ENCODE measurements around the gene GLP1R.

The GLP1R gene

GRCh38 chr6:39020136-39020535 is 28.4 kb upstream of the GLP1R start:
- H3K27ac ChIP-seq (ENCODE audit: low read depth, low read length) = no peak overlapping the region
- no peaks in the 10 kb centered on the region for H3K9me3 ChIP-seq (ENCODE audit: insufficient read depth, low read depth, low read length)
- no peaks in the 10 kb centered on the region for H3K4me1 ChIP-seq (ENCODE audit: insufficient read depth, low read length)
- no peaks in the 10 kb centered on the region for H3K36me3 ChIP-seq (ENCODE audit: insufficient read depth, low read length)
- H3K4me3 ChIP-seq (ENCODE audit: low read length) = no peak overlapping the region
- H3K27me3 ChIP-seq (ENCODE audit: insufficient read depth, low read length) = peaks cover 5% of the 10 kb centered on the region; the same call in 1 of the 2 replicates
- WGBS = 92% methylated on average over 2 of the region's 2 CpGs
- no peak overlapping the region for H3K9ac ChIP-seq (ENCODE audit: low read depth, low read length)

DNA sequence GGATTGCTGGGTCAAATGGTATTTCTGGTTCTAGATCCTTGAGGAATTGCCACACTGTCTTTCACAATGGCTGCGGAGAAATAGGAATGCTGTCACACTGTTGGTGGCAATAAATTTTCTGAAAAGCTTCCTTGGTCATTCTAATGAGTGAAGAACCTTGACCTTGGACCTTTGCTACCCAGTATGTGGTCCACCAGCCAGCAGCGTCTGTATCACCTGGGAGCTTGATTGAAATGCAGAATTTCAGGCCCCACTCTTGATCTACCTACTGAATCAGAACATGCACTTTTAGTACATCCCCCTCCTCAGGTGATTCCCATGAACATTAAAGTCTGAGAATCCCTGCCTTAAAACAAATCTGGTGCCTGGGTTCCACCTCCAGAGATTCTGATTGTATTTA is 27.5 kb upstream of the GLP1R start:
- Histone ChIP-seq H3K4me1 (ENCODE audit: insufficient read depth, low read length) (no peaks in the 10 kb centered on the region), H3K9ac (ENCODE audit: low read depth, low read length) (no peak overlapping the region), H3K4me3 (ENCODE audit: low read length) (no peak overlapping the region), H3K9me3 (ENCODE audit: insufficient read depth, low read depth, low read length) (no peaks in the 10 kb centered on the region), H3K36me3 (ENCODE audit: insufficient read depth, low read length) (no peaks in the 10 kb centered on the region), H3K27me3 (ENCODE audit: insufficient read depth, low read length) (peaks cover 5% of the 10 kb centered on the region; the same call in 1 of the 2 replicates), H3K27ac (ENCODE audit: low read depth, low read length) (no peak overlapping the region)
- 36% methylated on average over 2 of the region's 2 CpGs for WGBS

GRCh38 chr6:39021779-39022178 is 26.8 kb upstream of the GLP1R start:
- Histone ChIP-seq H3K4me1 (ENCODE audit: insufficient read depth, low read length) (0 out of 2 replicates have a peak, but pooled peaks cover 4% of the 10 kb centered on the region), H3K9me3 (ENCODE audit: insufficient read depth, low read depth, low read length) (no peaks in the 10 kb centered on the region), H3K9ac (ENCODE audit: low read depth, low read length) (no peak overlapping the region), H3K36me3 (ENCODE audit: insufficient read depth, low read length) (no peaks in the 10 kb centered on the region), H3K27ac (ENCODE audit: low read depth, low read length) (no peak overlapping the region), H3K27me3 (ENCODE audit: insufficient read depth, low read length) (peaks cover 5% of the 10 kb centered on the region; the same call in 1 of the 2 replicates), H3K4me3 (ENCODE audit: low read length) (no peak overlapping the region)
- WGBS = 86% methylated on average over 1 of the region's 1 CpG

- H3K4me3 ChIP-seq (ENCODE audit: low read length) = no peak overlapping the region
- H3K9ac ChIP-seq (ENCODE audit: low read depth, low read length) = no peak overlapping the region
- no peak overlapping the region for H3K27ac ChIP-seq (ENCODE audit: low read depth, low read length)
- no peaks in the 10 kb centered on the region for H3K36me3 ChIP-seq (ENCODE audit: insufficient read depth, low read length)
- WGBS = 61% methylated on average over 2 of the region's 3 CpGs
- no peaks in the 10 kb centered on the region for H3K27me3 ChIP-seq (ENCODE audit: insufficient read depth, low read length)
- H3K9me3 ChIP-seq (ENCODE audit: insufficient read depth, low read depth, low read length) = no peaks in the 10 kb centered on the region
- 0 out of 2 replicates have a peak, but pooled peaks cover 4% of the 10 kb centered on the region for H3K4me1 ChIP-seq (ENCODE audit: insufficient read depth, low read length)
These were observed 22.4 kb upstream of the GLP1R start for GRCh38 chr6:39026175-39026574.

DNA sequence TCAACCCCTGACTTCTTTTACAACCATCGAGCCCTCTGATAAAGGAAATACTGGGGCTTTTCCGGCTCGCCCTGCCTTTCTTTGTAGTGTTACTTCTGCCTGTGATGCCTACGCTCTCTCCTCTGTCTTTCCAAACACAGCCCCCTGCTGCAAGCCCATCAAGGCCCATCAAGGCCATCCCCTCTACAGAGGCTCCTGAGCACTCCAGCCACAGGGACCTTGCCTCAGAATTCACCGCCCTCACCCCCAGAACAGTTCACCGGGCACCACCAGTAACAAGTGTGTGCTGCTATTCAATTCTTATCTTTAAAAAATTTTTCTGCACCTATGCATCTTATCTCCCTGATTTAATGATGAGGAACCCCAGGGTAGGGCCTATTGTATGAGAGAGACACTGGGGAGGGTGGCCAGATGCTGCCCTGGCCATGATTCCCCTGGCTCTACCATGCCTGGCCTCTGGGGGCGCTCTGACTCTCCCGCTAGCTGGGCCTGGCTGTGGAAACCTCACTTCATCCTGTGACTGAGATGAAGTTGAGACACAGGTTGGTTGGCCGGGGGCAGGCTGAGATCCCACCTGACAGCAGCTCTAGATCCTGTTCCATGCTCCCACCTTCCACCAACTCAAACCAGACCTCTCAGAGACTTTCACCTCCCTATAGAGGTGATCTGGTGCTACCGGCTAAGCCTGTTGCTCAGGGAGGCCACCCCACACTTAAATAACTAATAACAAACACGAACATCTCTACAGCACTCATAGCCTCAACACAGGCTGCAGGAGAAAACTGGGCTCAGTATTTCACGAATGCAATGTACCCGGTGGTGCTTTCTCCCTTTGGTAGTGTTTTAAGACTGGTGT is 19.2 kb upstream of the GLP1R start:
- 76% methylated on average over 13 of the region's 13 CpGs for WGBS
- H3K4me1 ChIP-seq (ENCODE audit: insufficient read depth, low read length) = 0 out of 2 replicates have a peak, but pooled peaks cover 4% of the 10 kb centered on the region

DNA sequence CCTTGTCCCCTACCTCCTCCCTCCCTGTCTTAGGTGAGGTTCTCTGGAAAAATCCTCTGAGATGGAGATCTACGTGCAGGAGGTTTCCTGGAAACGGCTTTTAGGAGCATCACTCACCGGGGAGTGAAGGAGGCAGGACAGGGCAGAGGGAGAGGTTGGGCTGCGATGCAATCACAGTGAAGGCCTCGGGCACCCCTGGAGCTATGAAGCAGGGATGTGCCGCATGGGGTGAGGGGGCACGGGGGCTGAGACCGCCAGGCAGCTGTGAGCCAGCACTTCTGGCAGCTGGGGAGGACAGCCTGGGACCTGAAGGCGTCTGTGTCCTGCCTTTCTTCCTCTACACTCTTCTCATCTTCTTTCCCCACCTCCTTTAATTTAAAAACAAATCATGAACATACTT is 12.9 kb upstream of the GLP1R start:
- no peaks in the 10 kb centered on the region; the same call in 1 of the 2 replicates for H3K27me3 ChIP-seq (ENCODE audit: insufficient read depth, low read length)
- peaks cover 8% of the 10 kb centered on the region; the same call in 1 of the 2 replicates for H3K4me1 ChIP-seq (ENCODE audit: insufficient read depth, low read length)
- H3K9me3 ChIP-seq (ENCODE audit: insufficient read depth, low read depth, low read length) = no peaks in the 10 kb centered on the region
- no peak overlapping the region for H3K4me3 ChIP-seq (ENCODE audit: low read length)
- no peak overlapping the region for H3K9ac ChIP-seq (ENCODE audit: low read depth, low read length)
- WGBS = 73% methylated on average over 9 of the region's 9 CpGs
- H3K27ac ChIP-seq (ENCODE audit: low read depth, low read length) = no peak overlapping the region
- H3K36me3 ChIP-seq (ENCODE audit: insufficient read depth, low read length) = no peaks in the 10 kb centered on the region

More for the DNA sequence above, 19.2 kb upstream of the GLP1R start:
- Histone ChIP-seq H3K36me3 (ENCODE audit: insufficient read depth, low read length) (no peaks in the 10 kb centered on the region), H3K27me3 (ENCODE audit: insufficient read depth, low read length) (no peaks in the 10 kb centered on the region; the same call in 1 of the 2 replicates), H3K27ac (ENCODE audit: low read depth, low read length) (no peak overlapping the region), H3K9me3 (ENCODE audit: insufficient read depth, low read depth, low read length) (no peaks in the 10 kb centered on the region), H3K4me3 (ENCODE audit: low read length) (no peak overlapping the region), H3K9ac (ENCODE audit: low read depth, low read length) (no peak overlapping the region)

DNA sequence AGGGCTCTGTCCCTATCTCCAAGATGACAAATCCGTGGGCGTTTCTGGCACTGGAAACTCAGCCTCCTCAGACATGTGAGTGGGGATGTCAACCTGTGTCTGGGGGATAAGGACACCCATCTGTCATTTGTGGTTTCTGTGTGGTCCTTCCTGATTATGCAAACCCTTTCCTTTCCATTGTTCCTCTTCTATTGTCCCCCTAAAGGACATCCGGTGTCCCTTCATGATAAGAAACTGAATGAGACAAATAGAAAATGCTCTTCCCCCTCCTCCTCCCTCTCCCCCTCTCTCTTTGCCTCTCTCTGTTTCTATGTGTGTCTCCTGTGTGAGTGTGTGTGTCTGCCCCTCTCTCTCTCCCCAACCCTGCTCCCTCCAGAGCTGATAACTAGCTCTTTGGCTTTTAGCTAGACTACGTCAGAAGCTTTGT is 11.5 kb upstream of the GLP1R start:
- Histone ChIP-seq H3K36me3 (ENCODE audit: insufficient read depth, low read length) (no peaks in the 10 kb centered on the region), H3K9me3 (ENCODE audit: insufficient read depth, low read depth, low read length) (no peaks in the 10 kb centered on the region), H3K4me3 (ENCODE audit: low read length) (no peak overlapping the region), H3K9ac (ENCODE audit: low read depth, low read length) (no peak overlapping the region), H3K27ac (ENCODE audit: low read depth, low read length) (no peak overlapping the region), H3K27me3 (ENCODE audit: insufficient read depth, low read length) (no peaks in the 10 kb centered on the region; the same call in 1 of the 2 replicates), H3K4me1 (ENCODE audit: insufficient read depth, low read length) (peaks cover 8% of the 10 kb centered on the region; the same call in 1 of the 2 replicates)
- WGBS = 82% methylated on average over 4 of the region's 4 CpGs

DNA sequence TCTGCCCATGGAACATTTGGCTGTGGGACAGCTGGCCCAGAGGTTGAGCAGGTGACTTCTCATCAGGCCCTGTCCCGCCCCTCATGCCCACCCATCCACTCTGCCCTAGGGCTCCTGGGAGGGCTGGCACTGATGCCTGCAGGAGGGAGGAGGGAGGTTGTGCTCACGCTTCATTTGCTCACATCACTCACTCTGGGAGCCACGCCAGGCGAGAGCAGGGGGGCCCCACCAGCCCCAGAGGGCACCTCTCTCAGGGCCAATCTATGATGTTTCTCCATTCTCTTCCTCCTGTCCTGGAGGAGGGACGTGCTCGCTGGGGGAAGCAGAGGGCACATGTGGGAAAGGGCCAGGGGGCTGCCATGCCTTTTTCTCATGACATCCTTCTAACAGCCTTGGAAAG is 10.9 kb upstream of the GLP1R start:
- H3K4me3 ChIP-seq (ENCODE audit: low read length) = no peak overlapping the region
- peaks cover 8% of the 10 kb centered on the region; the same call in 1 of the 2 replicates for H3K4me1 ChIP-seq (ENCODE audit: insufficient read depth, low read length)
- H3K9me3 ChIP-seq (ENCODE audit: insufficient read depth, low read depth, low read length) = no peaks in the 10 kb centered on the region
- H3K36me3 ChIP-seq (ENCODE audit: insufficient read depth, low read length) = no peaks in the 10 kb centered on the region
- no peak overlapping the region for H3K27ac ChIP-seq (ENCODE audit: low read depth, low read length)
- no peak overlapping the region for H3K9ac ChIP-seq (ENCODE audit: low read depth, low read length)
- no peaks in the 10 kb centered on the region; the same call in 1 of the 2 replicates for H3K27me3 ChIP-seq (ENCODE audit: insufficient read depth, low read length)
- 91% methylated on average over 6 of the region's 6 CpGs for WGBS

DNA sequence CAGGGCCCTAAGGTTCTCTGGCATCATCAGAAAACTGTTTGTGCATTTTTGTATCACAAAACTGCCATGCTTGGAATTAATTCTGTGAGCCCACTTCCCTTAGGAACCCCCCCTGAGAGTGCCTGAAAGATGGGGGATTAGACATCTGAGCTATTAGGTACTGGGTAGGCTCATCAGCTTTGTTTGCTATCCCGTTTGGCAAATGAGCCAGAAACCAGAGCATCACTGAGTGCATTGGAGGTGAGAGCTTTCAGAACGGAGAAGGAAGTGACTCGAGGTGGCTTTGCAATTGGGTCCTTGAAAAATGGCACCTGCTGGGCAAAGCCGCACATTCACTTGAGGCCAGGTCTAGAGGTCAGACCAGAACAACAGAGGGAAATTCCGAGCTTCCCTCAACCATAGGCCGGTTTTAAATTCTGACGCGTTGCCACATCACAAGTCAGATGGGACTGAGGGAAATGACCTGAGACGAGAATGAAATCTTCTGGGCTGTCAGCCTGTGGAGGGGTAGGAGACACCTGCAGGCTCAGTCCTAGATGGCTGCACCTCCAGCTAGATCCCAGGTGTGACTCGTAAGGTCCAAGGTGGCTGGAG is 8.4 kb upstream of the GLP1R start:
- no peaks in the 10 kb centered on the region for H3K9me3 ChIP-seq (ENCODE audit: insufficient read depth, low read depth, low read length)
- no peak overlapping the region for H3K9ac ChIP-seq (ENCODE audit: low read depth, low read length)
- WGBS = 93% methylated on average over 10 of the region's 10 CpGs
- no peaks in the 10 kb centered on the region for H3K36me3 ChIP-seq (ENCODE audit: insufficient read depth, low read length)
- peaks cover 8% of the 10 kb centered on the region; the same call in 1 of the 2 replicates for H3K4me1 ChIP-seq (ENCODE audit: insufficient read depth, low read length)
- H3K27me3 ChIP-seq (ENCODE audit: insufficient read depth, low read length) = no peaks in the 10 kb centered on the region; the same call in 1 of the 2 replicates
- no peak overlapping the region for H3K4me3 ChIP-seq (ENCODE audit: low read length)
- no peak overlapping the region for H3K27ac ChIP-seq (ENCODE audit: low read depth, low read length)

- 84% methylated on average over 2 of the region's 2 CpGs for WGBS
- no peak overlapping the region for H3K9ac ChIP-seq (ENCODE audit: low read depth, low read length)
- H3K4me3 ChIP-seq (ENCODE audit: low read length) = no peak overlapping the region
- no peaks in the 10 kb centered on the region; the same call in 1 of the 2 replicates for H3K27me3 ChIP-seq (ENCODE audit: insufficient read depth, low read length)
- no peak overlapping the region for H3K27ac ChIP-seq (ENCODE audit: low read depth, low read length)
- peaks cover 8% of the 10 kb centered on the region; the same call in 1 of the 2 replicates for H3K4me1 ChIP-seq (ENCODE audit: insufficient read depth, low read length)
- no peaks in the 10 kb centered on the region for H3K36me3 ChIP-seq (ENCODE audit: insufficient read depth, low read length)
- no peaks in the 10 kb centered on the region for H3K9me3 ChIP-seq (ENCODE audit: insufficient read depth, low read depth, low read length)
These were observed 7.5 kb upstream of the GLP1R start for GRCh38 chr6:39041072-39041471.

- H3K9me3 ChIP-seq (ENCODE audit: insufficient read depth, low read depth, low read length) = no peaks in the 10 kb centered on the region
- no peak overlapping the region for H3K9ac ChIP-seq (ENCODE audit: low read depth, low read length)
- H3K4me1 ChIP-seq (ENCODE audit: insufficient read depth, low read length) = no peaks in the 10 kb centered on the region
- no peaks in the 10 kb centered on the region for H3K36me3 ChIP-seq (ENCODE audit: insufficient read depth, low read length)
- no peak overlapping the region for H3K4me3 ChIP-seq (ENCODE audit: low read length)
- 89% methylated on average over 3 of the region's 3 CpGs for WGBS
- no peak overlapping the region for H3K27ac ChIP-seq (ENCODE audit: low read depth, low read length)
- peaks cover 26% of the 10 kb centered on the region for H3K27me3 ChIP-seq (ENCODE audit: insufficient read depth, low read length)
These were observed 4.8 kb upstream of the GLP1R start for GRCh38 chr6:39043776-39044175.
